Stimulated activated CD4-positive, alpha-beta T cell treated with anti-CD3 and anti-CD28 coated beads, TNF-alpha, amount 100 ng/mL, for 4 hours (primary cell): ENCODE results near the gene ARL6IP1.

Experiments used
- DNase-seq, 3 experiments: peaks; one replicate each; pipeline ENCODE4 v3.0.0-alpha.2; 2020; ENCODE audit warnings: low read depth in 3 of 3

The ARL6IP1 gene

GRCh38 chr16:18801145-18801972 lies at the start of gene ARL6IP1:
Gene ARL6IP1, minus strand, starts transcription at chr16:18801549. Its CDS starts 83 bp downstream, at chr16:18801466.
- DNase-seq: peak; percentile 94 to 97 (median 96)

- no peak for DNase-seq
Measured at GRCh38 chr16:18846416-18846815, 45.1 kb upstream of the ARL6IP1 start.

GRCh38 chr16:18842565-18842964 lies 41.2 kb upstream of the ARL6IP1 start:
- DNase-seq: no peak

- no peak for DNase-seq
Measured at GRCh38 chr16:18841833-18842525, 40.6 kb upstream of the ARL6IP1 start.

GRCh38 chr16:18839555-18839954 lies 38.2 kb upstream of the ARL6IP1 start:
- no peak for DNase-seq

- DNase-seq: no peak
Measured at GRCh38 chr16:18836702-18837101, 35.4 kb upstream of the ARL6IP1 start.

- no peak for DNase-seq
Measured at GRCh38 chr16:18834864-18835263, 33.5 kb upstream of the ARL6IP1 start.

- DNase-seq: no peak
Measured at GRCh38 chr16:18833707-18834505, 32.6 kb upstream of the ARL6IP1 start.

GRCh38 chr16:18832613-18833012 lies 31.3 kb upstream of the ARL6IP1 start:
- DNase-seq: no peak

- DNase-seq: no peak
Measured at GRCh38 chr16:18832006-18832405, 30.7 kb upstream of the ARL6IP1 start.

- no peak for DNase-seq
Measured at GRCh38 chr16:18829251-18829650, 27.9 kb upstream of the ARL6IP1 start.

- DNase-seq: no peak
Measured at GRCh38 chr16:18827890-18828289, 26.5 kb upstream of the ARL6IP1 start.

- DNase-seq: no peak
Measured at GRCh38 chr16:18816286-18816685, 14.9 kb upstream of the ARL6IP1 start.

- DNase-seq: no peak
Measured at GRCh38 chr16:18811925-18812324, 10.6 kb upstream of the ARL6IP1 start.

GRCh38 chr16:18809165-18809564 lies 7.8 kb upstream of the ARL6IP1 start:
- DNase-seq: no peak

- no peak for DNase-seq
Measured at GRCh38 chr16:18805257-18805773, 4.0 kb upstream of the ARL6IP1 start.

GRCh38 chr16:18804540-18804939 lies 3.2 kb upstream of the ARL6IP1 start:
- DNase-seq: no peak

GRCh38 chr16:18803569-18804462 lies 2.5 kb upstream of the ARL6IP1 start:
- no peak for DNase-seq

- DNase-seq: no peak
Measured at GRCh38 chr16:18802767-18803343, 1.5 kb upstream of the ARL6IP1 start.

- no peak for DNase-seq
Measured at GRCh38 chr16:18800775-18801144, 589 bp downstream of the ARL6IP1 start.

- DNase-seq: no peak
Measured at GRCh38 chr16:18800293-18800692, 1.1 kb downstream of the ARL6IP1 start.
